ENCODE data around the gene GNAO1. TPM values are rescaled to one million over a fixed set of nuclear protein-coding genes. Genes with fewer than 3 reads are reported as not detected.
A peak's percentile ranks its signal among the peaks of the same experiment; 100 is the strongest.

The GNAO1 gene
- 1 to 10 TPM in 3 of 4 donors, under 1 TPM in 1; 0.67 to 4.0 (median 2.2) TPM for total RNA-seq

- DNase-seq (ENCODE audit: low spot score in 2 of 2): peak in 1 of 2 donors; percentile 87
- intact Hi-C loops (cut with DNase I; ENCODE audit: low total_unique reads): no loop called here
- H3K4me3 ChIP-seq (ENCODE audit: low read depth, poor library complexity, severe bottlenecking): peak within 1 kb of the TSS; percentile 55
- WGBS, 2 donors: 1% methylated on average over 44 to 76 of the region's 91 CpGs
- TF ChIP-seq CTCF (IDR thresholded peaks at IDR 0.05) (no peak), POLR2A (IDR thresholded peaks at IDR 0.05) (no peak)
Measured at GRCh38 chr16:56191156-56191815, at the start of gene GNAO1. GNAO1 (plus strand) TSS chr16:56191489; CDS start chr16:56192236, 747 bp downstream.

- TF ChIP-seq POLR2A (IDR thresholded peaks at IDR 0.05) (no peak), CTCF (IDR thresholded peaks at IDR 0.05) (no peak)
- DNase-seq (ENCODE audit: low spot score in 2 of 2): no peak
- WGBS, 2 donors: 43 to 60% methylated on average over 1 of the region's 1 CpG
Measured at GRCh38 chr16:56143666-56144065, 47.6 kb upstream of the GNAO1 start.

DNA sequence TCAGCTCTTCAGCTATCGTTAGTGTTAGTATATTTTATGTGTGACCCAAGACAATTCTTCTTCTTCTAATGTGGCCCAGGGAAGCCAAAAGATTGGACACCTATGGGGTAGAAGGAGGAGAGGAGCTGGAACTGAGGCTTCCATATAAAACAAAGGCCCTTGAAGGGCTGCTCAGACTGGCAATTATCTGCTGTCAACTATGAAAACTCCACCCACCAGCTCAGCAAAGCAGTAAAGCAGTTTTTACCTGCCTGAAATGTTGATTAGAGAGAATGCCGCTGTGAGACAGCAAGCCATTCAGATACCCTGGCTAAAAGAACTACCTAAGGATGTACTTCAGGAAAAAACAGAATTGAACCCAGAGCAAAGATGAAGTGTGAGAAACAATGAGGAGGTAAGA, 45.9 kb upstream of the GNAO1 start:
- no peak for DNase-seq (ENCODE audit: low spot score in 2 of 2)
- no peak overlapping the region for H3K4me3 ChIP-seq (ENCODE audit: low read depth, poor library complexity, severe bottlenecking)
- 75 to 83% methylated on average over 2 of the region's 2 CpGs for WGBS, 2 donors
- intact Hi-C loops (cut with DNase I; ENCODE audit: low total_unique reads): no loop called here
- TF ChIP-seq POLR2A (IDR thresholded peaks at IDR 0.05) (no peak), CTCF (IDR thresholded peaks at IDR 0.05) (no peak)

More at GRCh38 chr16:56143666-56144065, 47.6 kb upstream of the GNAO1 start:
- intact Hi-C loops (cut with DNase I; ENCODE audit: low total_unique reads): no loop called here
- H3K4me3 ChIP-seq (ENCODE audit: low read depth, poor library complexity, severe bottlenecking): no peak overlapping the region

DNA sequence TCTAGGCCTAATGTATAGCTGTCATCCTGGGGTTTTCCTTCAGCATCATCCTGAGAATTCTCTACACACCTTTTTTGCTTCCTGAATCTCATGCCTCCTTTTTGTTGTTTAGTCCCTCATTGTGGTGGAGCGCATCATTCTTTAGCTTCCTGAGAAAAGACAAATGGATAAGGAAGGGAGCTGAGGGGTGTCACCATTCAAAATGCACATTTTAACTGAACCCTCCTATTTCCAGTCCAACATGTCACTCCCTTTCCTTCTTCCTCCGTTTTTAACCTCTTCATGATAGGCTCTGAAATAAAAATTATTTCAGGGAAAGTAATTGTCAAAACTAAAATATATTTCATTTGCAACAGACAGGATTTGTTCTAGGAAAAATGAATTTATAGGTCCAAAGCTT, 39.7 kb upstream of the GNAO1 start:
- H3K4me3 ChIP-seq (ENCODE audit: low read depth, poor library complexity, severe bottlenecking): no peak overlapping the region
- no peak for TF ChIP-seq CTCF (IDR thresholded peaks at IDR 0.05)
- TF ChIP-seq POLR2A (IDR thresholded peaks at IDR 0.05): no peak
- no peak for DNase-seq (ENCODE audit: low spot score in 2 of 2)
- intact Hi-C loops (cut with DNase I; ENCODE audit: low total_unique reads): no loop called here
- WGBS, 2 donors: 83 to 86% methylated on average over 2 of the region's 2 CpGs

DNA sequence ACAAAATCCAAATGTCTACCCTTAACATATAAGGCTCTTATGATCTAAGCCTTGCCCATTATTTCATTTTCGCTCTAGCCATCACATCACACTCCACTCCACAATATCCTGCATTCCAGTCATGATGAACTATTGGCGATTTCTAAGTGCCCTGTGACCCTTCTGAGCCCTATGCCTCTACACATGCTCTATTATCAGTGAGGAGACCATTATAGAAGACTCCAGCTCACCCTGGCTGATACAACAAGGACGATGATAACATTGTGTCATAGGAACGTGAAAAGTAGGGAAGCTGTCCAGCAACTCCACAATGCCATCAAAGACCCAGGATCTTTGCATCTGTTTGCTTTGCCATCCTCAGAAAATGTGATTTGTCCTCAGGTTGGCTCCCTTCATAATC, 29.6 kb upstream of the GNAO1 start:
- no peak overlapping the region for H3K4me3 ChIP-seq (ENCODE audit: low read depth, poor library complexity, severe bottlenecking)
- TF ChIP-seq CTCF (IDR thresholded peaks at IDR 0.05): no peak
- no peak for TF ChIP-seq POLR2A (IDR thresholded peaks at IDR 0.05)
- intact Hi-C loops (cut with DNase I; ENCODE audit: low total_unique reads): no loop called here

GRCh38 chr16:56163089-56163488, 28.2 kb upstream of the GNAO1 start:
- DNase-seq (ENCODE audit: low spot score in 2 of 2): no peak
- WGBS, 2 donors: 78 to 86% methylated on average over 1 of the region's 1 CpG
- intact Hi-C loops (cut with DNase I; ENCODE audit: low total_unique reads): no loop called here
- TF ChIP-seq CTCF (IDR thresholded peaks at IDR 0.05) (no peak), POLR2A (IDR thresholded peaks at IDR 0.05) (no peak)
- no peak overlapping the region for H3K4me3 ChIP-seq (ENCODE audit: low read depth, poor library complexity, severe bottlenecking)

More for the DNA sequence above, 29.6 kb upstream of the GNAO1 start:
- 87 to 93% methylated on average over 4 of the region's 4 CpGs for WGBS, 2 donors
- no peak for DNase-seq (ENCODE audit: low spot score in 2 of 2)
